Activated CD4-positive, alpha-beta T cell treated with anti-CD3 and anti-CD28 coated beads for 36 hours (primary cell): ENCODE results near the gene STIL. TPM values are rescaled to one million over a fixed set of nuclear protein-coding genes. Genes with fewer than 3 reads are reported as not detected.

ENCODE experiments used
- ATAC-seq: fragments of 200-7000 bp; cut with Tn5 transposase; one replicate; pipeline ENCODE4 v1.10.0; 2021; ENCODE audit warnings: mild to moderate bottlenecking, moderate library complexity
- CTCF ChIA-PET: fragments of 350-600 bp; sonication (Branson Sonifier 250); formaldehyde crosslinking; loops from one replicate; lab custom pipeline; 2021; ENCODE audit warnings: antibody characterized with exemption; lab: Charles Lee
- POLR2A ChIA-PET: fragments of 350-600 bp; sonication (Branson Sonifier 250); formaldehyde crosslinking; loops from one replicate; lab custom pipeline; 2021; ENCODE audit warnings: antibody characterized with exemption, inconsistent platforms; lab: Charles Lee
- DNase-seq: peaks from one replicate; pipeline ENCODE4 v3.0.0-alpha.2; 2020
- H3K27ac Mint-ChIP-seq: one replicate; pipeline ENCODE4 v1.8.0; 2021; ENCODE audit warnings: mixed read lengths
- H3K27me3 Mint-ChIP-seq: one replicate; pipeline ENCODE4 v1.8.0; 2021; ENCODE audit warnings: mixed read lengths
- H3K36me3 Mint-ChIP-seq: one replicate; pipeline ENCODE4 v1.8.0; 2021; ENCODE audit warnings: low read depth, mixed read lengths
- H3K4me1 Mint-ChIP-seq: one replicate; pipeline ENCODE4 v1.8.0; 2021; ENCODE audit warnings: mixed read lengths
- H3K4me3 Mint-ChIP-seq: one replicate; pipeline ENCODE4 v1.8.0; 2021; ENCODE audit warnings: mild to moderate bottlenecking, moderate library complexity, mixed read lengths
- H3K9me3 Mint-ChIP-seq: one replicate; pipeline ENCODE4 v1.8.0; 2021; ENCODE audit warnings: low read depth, mixed read lengths
- intact Hi-C, 2 experiments: fragments of 100-400 bp; cut with DNase I in 1 of 2; cut with micrococcal nuclease in 1 of 2; formaldehyde crosslinking; loops; one replicate each; pipeline versions ENCODE4 v1.14.2 to v1.15.1; 2022 to 2024; cut with DNase I, micrococcal nuclease
- total RNA-seq, 2 experiments: library from RNA; stranded (reverse); gene quantifications; one replicate each; pipeline ENCODE4 v1.2.3, GENCODE V29; 2021

STIL gene
- total RNA-seq, 2 experiments from 2014 or later, result 33.9 to 36.0 TPM

DNA sequence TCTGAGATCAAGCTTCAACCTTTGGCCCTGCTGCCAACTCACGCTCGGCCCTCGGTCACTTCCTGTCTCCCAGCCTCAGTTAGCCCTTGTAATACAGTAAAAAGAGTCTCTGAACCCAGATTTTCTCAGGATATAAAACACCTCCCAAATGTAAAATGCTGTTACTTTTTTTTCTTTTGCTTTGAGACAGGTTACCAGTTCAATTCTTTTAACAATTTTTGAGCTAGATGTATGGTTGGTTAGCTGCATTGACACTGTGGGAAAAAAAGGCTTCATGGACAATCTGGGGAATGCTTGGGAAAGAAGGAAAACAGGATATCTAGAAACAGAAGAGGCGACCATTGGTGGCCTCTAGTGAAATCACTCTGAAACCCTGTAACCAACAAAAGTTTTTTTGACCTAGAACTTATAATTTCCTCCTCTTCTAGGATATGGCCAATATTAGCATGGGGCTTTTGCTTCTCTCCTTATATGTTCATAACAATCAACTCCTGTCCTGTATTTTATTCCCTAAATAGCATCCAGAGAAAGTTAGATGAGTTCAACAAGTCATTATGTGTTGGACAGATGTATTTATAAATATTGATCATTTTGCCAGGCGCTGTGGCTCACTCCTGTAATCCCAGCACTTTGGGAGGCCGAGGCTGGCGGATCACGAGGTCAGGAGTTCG, 21.0 kb upstream of the STIL start:
- peaks cover 23% of the 10 kb centered on the region for H3K4me1 Mint-ChIP-seq
- DNase-seq (no peak), ATAC-seq (no peak)
- H3K27ac Mint-ChIP-seq, result peak overlapping the region; percentile 88
- CTCF ChIA-PET, result interaction anchor here (0.7 to 2.4 kb wide), 5 partner anchors 12 to 156 kb away, joined by 3 to 20 read pairs (median 6); partner anchors contain the start of gene STIL
- intact Hi-C loops, result loop anchor here (1.0 to 10.0 kb wide), 9 partner anchors 16 to 1648 kb away; partner anchors contain the start of genes STIL (in 2 of the 2), EFCAB14 (in 1 of the 2), GPBP1L1 (in 1 of the 2) and MKNK1 (in 1 of the 2)
- H3K4me3 Mint-ChIP-seq, result no peak overlapping the region
- H3K36me3 Mint-ChIP-seq, result peaks cover 2% of the 10 kb centered on the region
- H3K9me3 Mint-ChIP-seq, result no peaks in the 10 kb centered on the region
- H3K27me3 Mint-ChIP-seq, result no peaks in the 10 kb centered on the region
- POLR2A ChIA-PET, result interaction anchor here (0.6 to 3.7 kb wide), 2 partner anchors 10 to 21 kb away, joined by 4 to 31 read pairs; partner anchors contain the start of gene STIL

DNA sequence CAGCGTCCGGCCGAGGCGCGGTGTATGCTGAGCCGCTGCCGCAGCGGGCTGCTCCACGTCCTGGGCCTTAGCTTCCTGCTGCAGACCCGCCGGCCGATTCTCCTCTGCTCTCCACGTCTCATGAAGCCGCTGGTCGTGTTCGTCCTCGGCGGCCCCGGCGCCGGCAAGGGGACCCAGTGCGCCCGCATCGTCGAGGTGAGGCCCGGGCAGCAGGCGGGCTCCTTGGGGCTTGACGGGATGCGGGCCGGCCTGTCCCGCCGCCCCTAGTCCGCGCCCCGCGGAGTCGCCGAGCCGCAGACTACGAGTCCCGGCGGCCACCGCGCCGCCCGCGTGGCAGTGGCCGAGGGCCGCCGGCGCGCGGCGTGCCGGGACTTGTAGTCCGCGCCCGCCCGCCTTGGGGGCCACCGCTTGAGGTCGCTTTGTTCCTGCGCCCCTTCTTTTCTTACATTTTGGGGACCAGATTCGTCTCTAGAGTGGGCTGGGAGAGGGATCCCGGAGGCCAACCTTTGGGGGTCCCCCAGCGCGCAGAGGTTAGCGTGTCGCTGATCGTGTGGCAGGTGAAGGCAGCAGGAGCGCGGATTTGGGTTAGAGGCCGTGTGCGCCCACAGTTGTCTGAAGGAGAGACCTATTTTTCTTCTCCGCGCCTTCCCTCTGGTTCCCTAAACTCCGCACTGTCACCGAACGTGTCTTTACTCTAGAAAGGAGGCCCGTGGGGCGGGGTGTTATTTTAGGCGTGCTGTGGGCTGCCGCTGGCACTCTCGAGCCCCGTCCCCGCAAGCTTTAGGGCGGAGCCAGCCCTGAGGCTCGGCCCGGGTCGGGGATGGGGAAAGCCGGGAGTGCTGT, 20.2 kb upstream of the STIL start:
- POLR2A ChIA-PET, result interaction anchor here (0.6 to 3.7 kb wide), 2 partner anchors 11 to 20 kb away, joined by 4 to 31 read pairs; partner anchors contain the start of gene STIL
- ATAC-seq, result peak; percentile 90
- no peak overlapping the region for H3K4me3 Mint-ChIP-seq

DNA sequence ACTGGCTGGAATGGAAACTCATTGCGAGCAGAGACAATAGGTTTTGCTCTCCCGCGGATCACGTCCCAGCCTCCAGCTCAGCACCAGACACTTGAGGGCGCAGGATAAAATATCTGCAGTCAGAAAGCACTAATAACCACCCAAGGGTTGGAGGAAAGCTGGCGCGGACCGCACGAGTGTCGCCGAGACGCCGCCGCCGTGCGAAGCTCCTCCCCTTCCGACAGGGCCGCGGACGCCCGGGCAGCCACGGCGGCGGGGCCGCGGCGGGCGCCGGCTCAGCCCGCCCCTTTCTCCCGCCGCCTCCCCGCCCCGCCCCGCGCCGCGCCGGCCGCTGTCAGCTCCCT, 19.6 kb upstream of the STIL start, which contains the start of gene CMPK1:
Gene CMPK1 (plus strand): TSS at position 213 of the 344 bp plus-strand sequence. CDS start 156 bp downstream, outside the sequence.
- peak; percentile 80 for ATAC-seq
- intact Hi-C loops, result loop anchor here in 1 of 2 experiments (1.0 to 10.0 kb wide), 4 partner anchors 44 to 1139 kb away; partner anchors contain the start of genes EFCAB14, MKNK1 and SPATA6

More for the DNA sequence above, 20.2 kb upstream of the STIL start:
- H3K36me3 Mint-ChIP-seq, result peaks cover 2% of the 10 kb centered on the region
- CTCF ChIA-PET, result interaction anchor here (0.7 to 2.4 kb wide), 8 partner anchors 11 to 155 kb away, joined by 3 to 20 read pairs (median 5); partner anchors contain the start of gene STIL
- H3K27me3 Mint-ChIP-seq, result no peaks in the 10 kb centered on the region
- H3K27ac Mint-ChIP-seq, result peak overlapping the region; percentile 88
- intact Hi-C loops, result loop anchor here (1.0 to 10.0 kb wide), 10 partner anchors 17 to 1647 kb away; partner anchors contain the start of genes STIL (in 2 of the 2), EFCAB14 (in 1 of the 2), GPBP1L1 (in 1 of the 2) and MKNK1 (in 1 of the 2)
- H3K4me1 Mint-ChIP-seq, result peaks cover 23% of the 10 kb centered on the region
- DNase-seq, result peak; percentile 85
- H3K9me3 Mint-ChIP-seq, result no peaks in the 10 kb centered on the region

DNA sequence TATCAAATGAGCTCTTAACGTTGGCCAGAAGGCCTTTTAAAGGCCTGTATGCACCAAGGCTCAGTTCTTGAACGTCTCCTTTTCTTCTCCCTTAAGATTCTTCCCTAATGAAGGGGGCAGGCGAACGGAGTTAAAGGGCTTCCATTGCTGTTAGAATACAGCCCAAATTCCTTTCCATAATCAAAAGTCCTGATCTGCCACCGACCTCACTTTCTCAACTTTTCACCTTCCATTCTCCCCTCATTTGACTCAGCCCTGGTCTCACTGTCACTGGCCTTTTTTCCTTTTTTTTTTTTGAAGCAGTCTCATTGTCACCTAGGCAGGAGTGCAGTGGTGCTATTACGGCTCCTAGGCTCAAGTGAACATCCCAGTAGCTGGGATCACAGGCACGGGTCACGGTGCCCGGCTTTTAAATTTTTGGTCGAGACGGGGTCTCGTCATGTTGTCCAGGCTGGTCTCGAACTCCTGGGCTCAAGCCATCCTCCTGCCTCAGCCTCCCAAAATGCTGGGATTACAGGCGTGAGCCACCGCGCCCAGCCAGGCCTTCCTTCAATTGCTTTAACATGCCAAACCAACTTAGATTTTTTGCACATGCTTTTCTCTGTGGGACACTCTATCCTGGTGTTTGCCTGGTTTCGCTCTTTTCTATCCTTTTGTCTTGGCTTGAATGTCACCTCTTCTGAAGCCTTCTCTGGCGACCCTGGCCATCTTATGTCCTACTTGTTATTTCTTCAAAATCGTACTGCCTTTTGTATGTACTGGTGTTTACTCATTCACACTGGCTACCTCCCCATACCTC, 19.0 kb upstream of the STIL start:
- peaks cover 20% of the 10 kb centered on the region for H3K4me1 Mint-ChIP-seq
- H3K36me3 Mint-ChIP-seq, result peaks cover 2% of the 10 kb centered on the region
- DNase-seq (no peak), ATAC-seq (no peak)
- no peaks in the 10 kb centered on the region for H3K9me3 Mint-ChIP-seq
- ChIA-PET CTCF (interaction anchor here (0.9 to 2.4 kb wide), 6 partner anchors 10 to 154 kb away, joined by 3 to 20 read pairs (median 5); partner anchors contain the start of gene STIL), POLR2A (interaction anchor here (3.7 kb wide), 1 partner anchor 19 kb away, joined by 31 read pairs; the partner anchor contains the start of gene STIL)
- H3K4me3 Mint-ChIP-seq, result no peak overlapping the region
- intact Hi-C loops, result loop anchor here in 1 of 2 experiments (1.0 to 10.0 kb wide), 4 partner anchors 44 to 1139 kb away; partner anchors contain the start of genes EFCAB14, MKNK1 and SPATA6
- no peak overlapping the region for H3K27ac Mint-ChIP-seq
- H3K27me3 Mint-ChIP-seq, result no peaks in the 10 kb centered on the region

More for the DNA sequence above, 19.6 kb upstream of the STIL start, which contains the start of gene CMPK1:
- POLR2A ChIA-PET, result interaction anchor here (3.7 kb wide), 1 partner anchor 19 kb away, joined by 31 read pairs; the partner anchor contains the start of gene STIL
- Mint-ChIP-seq H3K9me3 (no peaks in the 10 kb centered on the region), H3K36me3 (peaks cover 2% of the 10 kb centered on the region), H3K27me3 (no peaks in the 10 kb centered on the region), H3K4me1 (peaks cover 23% of the 10 kb centered on the region), H3K27ac (peak within 1 kb of the TSS; percentile 88), H3K4me3 (no peak within 1 kb of the TSS)
- peak; percentile 87 for DNase-seq
- CTCF ChIA-PET, result interaction anchor here (0.9 to 2.4 kb wide), 5 partner anchors 10 to 154 kb away, joined by 3 to 20 read pairs (median 6); partner anchors contain the start of gene STIL

DNA sequence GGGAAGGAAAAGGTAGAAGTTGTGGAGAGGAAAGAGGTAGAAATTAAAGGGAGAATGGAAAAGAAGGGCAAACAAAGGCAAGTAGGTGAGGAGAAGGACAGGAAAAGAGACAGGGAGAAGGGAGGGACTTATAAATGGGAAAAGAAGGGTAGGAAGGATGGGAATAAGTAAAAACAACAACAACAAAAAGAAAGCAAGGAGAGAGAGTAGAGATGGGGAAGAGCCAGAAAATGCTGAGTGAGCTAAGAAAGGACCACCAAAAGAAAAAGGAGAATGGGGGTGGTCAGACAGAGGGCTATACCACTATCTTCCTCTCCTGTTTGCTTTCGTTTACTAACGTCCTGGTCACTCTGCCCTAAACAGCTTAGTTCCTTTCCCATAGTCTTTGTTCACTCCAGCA, 17.9 kb upstream of the STIL start:
- no peaks in the 10 kb centered on the region for H3K27me3 Mint-ChIP-seq
- H3K27ac Mint-ChIP-seq, result peak overlapping the region; percentile 25
- H3K4me3 Mint-ChIP-seq, result no peak overlapping the region
- ChIA-PET CTCF (interaction anchor here (0.6 to 1.2 kb wide), 3 partner anchors 10 to 18 kb away, joined by 3 to 4 read pairs (median 3); partner anchors contain the start of gene STIL), POLR2A (interaction anchor here (3.7 kb wide), 1 partner anchor 18 kb away, joined by 31 read pairs; the partner anchor contains the start of gene STIL)
- H3K9me3 Mint-ChIP-seq, result no peaks in the 10 kb centered on the region
- H3K4me1 Mint-ChIP-seq, result peaks cover 20% of the 10 kb centered on the region
- no peak for ATAC-seq
- intact Hi-C loops, result loop anchor here in 1 of 2 experiments (5.0 to 10.0 kb wide), 3 partner anchors 615 to 1140 kb away; partner anchors contain the start of genes EFCAB14, MKNK1 and SPATA6
- no peak for DNase-seq
- H3K36me3 Mint-ChIP-seq, result peaks cover 2% of the 10 kb centered on the region

DNA sequence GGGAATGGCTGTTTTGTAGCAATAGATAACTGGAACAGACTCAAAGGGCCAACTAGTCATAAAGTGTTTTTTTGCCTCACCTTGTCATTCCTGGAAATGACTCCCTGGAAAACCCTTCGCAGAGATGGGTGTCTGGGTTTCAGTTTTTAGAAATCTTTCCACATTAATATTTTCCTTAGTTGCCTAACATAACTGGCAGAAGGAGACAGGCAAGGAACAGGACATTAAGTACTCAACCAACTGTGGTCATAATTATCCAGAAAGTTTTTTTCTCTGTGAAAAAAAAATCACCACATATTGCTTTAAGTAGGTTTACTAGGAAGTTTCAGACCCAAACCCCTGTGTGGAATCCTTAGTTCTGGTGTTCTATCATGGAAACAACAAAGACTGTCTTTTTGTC, 16.3 kb upstream of the STIL start:
- Mint-ChIP-seq H3K27ac (no peak overlapping the region), H3K36me3 (no peaks in the 10 kb centered on the region), H3K27me3 (no peaks in the 10 kb centered on the region), H3K9me3 (no peaks in the 10 kb centered on the region), H3K4me3 (no peak overlapping the region), H3K4me1 (peaks cover 14% of the 10 kb centered on the region)
- ChIA-PET CTCF (interaction anchor here (0.6 to 1.1 kb wide), 4 partner anchors 13 to 151 kb away, joined by 3 to 4 read pairs (median 3); no protein-coding TSS in a partner anchor), POLR2A (no interaction called here)
- ATAC-seq (no peak), DNase-seq (no peak)
- intact Hi-C loops, result loop anchor here in 1 of 2 experiments (5.0 to 10.0 kb wide), 3 partner anchors 613 to 1142 kb away; partner anchors contain the start of genes EFCAB14, MKNK1 and SPATA6

DNA sequence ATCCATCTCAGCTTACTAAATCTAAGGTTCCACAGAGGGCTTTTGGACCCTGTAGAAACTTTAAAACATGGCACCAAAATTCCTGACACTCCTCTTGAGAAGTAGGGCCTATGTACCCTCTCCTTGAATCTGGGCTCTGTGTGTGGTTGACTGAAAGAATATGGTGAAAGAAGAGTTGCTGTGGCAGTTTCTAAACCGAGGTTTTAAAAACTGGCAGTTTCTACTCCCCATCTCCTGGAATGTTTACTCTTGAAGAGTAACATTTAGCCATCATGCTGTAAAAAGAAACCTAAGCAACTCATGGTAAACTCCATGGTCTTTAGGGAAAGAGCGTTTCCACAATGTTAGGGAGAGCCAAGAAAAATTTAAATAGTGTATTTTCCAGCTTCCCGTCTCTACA, 15.0 kb upstream of the STIL start:
- Mint-ChIP-seq H3K27me3 (no peaks in the 10 kb centered on the region), H3K4me1 (peaks cover 7% of the 10 kb centered on the region), H3K27ac (no peak overlapping the region), H3K9me3 (no peaks in the 10 kb centered on the region), H3K4me3 (no peak overlapping the region), H3K36me3 (no peaks in the 10 kb centered on the region)
- CTCF ChIA-PET, result interaction anchor here (1.0 kb wide), 1 partner anchor 104 kb away, joined by 3 read pairs; no protein-coding TSS in a partner anchor
- no peak for DNase-seq
- intact Hi-C loops, result no loop called here
- POLR2A ChIA-PET, result no interaction called here
- no peak for ATAC-seq

DNA sequence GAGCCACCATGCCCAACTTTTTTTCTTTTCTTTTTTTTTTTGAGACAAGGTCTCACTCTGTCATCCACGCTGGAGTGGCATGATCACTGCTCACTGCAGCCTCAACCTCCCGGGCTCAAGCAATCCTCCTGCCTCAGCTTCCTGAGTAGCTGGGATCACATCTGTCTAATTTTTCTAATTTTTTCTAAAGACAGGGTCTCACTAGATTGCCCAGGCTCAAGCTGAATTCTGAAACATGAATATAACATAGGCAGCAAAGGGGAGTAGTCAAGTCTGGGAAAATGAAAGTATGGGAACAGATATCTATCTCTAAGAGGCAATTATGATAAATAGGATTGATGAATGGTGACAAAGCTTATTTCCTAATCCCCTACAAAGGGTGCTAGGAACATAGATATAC, 12.3 kb upstream of the STIL start:
- no peaks in the 10 kb centered on the region for H3K36me3 Mint-ChIP-seq
- H3K4me3 Mint-ChIP-seq, result no peak overlapping the region
- peaks cover 4% of the 10 kb centered on the region for H3K4me1 Mint-ChIP-seq
- no peak for DNase-seq
- ChIA-PET CTCF (interaction anchor here (0.9 kb wide), 1 partner anchor 8 kb away, joined by 3 read pairs; no protein-coding TSS in a partner anchor), POLR2A (no interaction called here)
- H3K27ac Mint-ChIP-seq, result no peak overlapping the region
- H3K9me3 Mint-ChIP-seq, result no peaks in the 10 kb centered on the region
- ATAC-seq, result no peak
- H3K27me3 Mint-ChIP-seq, result no peaks in the 10 kb centered on the region
- intact Hi-C loops, result no loop called here

DNA sequence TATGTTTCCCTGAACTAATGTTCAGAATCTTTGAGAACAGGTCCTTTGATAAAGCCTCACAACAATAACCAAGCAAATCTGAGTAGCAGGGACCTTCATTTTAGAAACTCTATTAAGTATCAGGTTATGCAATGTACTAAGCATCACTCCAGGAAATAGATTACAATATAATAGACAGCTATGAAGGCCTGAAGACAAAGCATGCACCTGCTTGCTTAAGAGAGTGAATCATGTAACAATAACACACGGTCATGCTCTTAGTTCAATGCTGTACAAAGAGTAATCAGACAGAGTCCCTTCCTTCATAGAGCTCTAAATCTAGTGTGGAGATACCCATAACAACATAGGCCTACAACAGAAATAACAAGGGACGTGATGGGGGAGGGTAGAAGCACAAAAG, 11.6 kb upstream of the STIL start:
- POLR2A ChIA-PET, result no interaction called here
- no peaks in the 10 kb centered on the region for H3K27me3 Mint-ChIP-seq
- no peak overlapping the region for H3K27ac Mint-ChIP-seq
- no peaks in the 10 kb centered on the region for H3K36me3 Mint-ChIP-seq
- CTCF ChIA-PET, result no interaction called here
- intact Hi-C loops, result no loop called here
- ATAC-seq, result no peak
- peaks cover 4% of the 10 kb centered on the region for H3K4me1 Mint-ChIP-seq
- H3K4me3 Mint-ChIP-seq, result no peak overlapping the region
- no peak for DNase-seq
- H3K9me3 Mint-ChIP-seq, result no peaks in the 10 kb centered on the region

DNA sequence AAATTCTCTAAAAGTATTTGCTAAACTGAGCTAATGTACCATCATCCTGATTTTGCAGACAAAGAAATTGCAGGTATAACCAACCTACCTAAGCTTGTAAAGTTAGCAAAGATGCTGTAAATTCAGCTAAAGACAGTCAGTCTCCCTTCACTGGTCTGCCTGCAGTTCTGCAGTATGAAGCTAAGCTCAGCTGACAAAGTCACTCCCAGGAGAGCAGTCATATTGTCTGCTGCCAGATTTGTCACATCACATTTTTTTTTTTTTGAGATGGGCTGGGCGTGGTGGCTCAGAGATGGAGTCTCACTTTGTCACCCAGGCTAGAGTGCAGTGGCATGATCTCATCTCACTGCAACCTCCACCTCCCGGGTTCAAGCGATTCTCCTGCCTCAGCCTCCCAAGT, 10.7 kb upstream of the STIL start:
- intact Hi-C loops, result no loop called here
- no peaks in the 10 kb centered on the region for H3K4me1 Mint-ChIP-seq
- ChIA-PET CTCF (interaction anchor here (1.6 kb wide), 1 partner anchor 14 kb away, joined by 5 read pairs; no protein-coding TSS in a partner anchor), POLR2A (no interaction called here)
- no peaks in the 10 kb centered on the region for H3K9me3 Mint-ChIP-seq
- DNase-seq (no peak), ATAC-seq (no peak)
- H3K4me3 Mint-ChIP-seq, result no peak overlapping the region
- no peaks in the 10 kb centered on the region for H3K36me3 Mint-ChIP-seq
- no peak overlapping the region for H3K27ac Mint-ChIP-seq
- no peaks in the 10 kb centered on the region for H3K27me3 Mint-ChIP-seq
